Regular cardiac myocyte (primary cell): ENCODE results near the gene BPIFB2. TPM values are rescaled to one million over a fixed set of nuclear protein-coding genes. Genes with fewer than 3 reads are reported as not detected.

Experiments
- total RNA-seq: library from RNA; depleted of rRNA; stranded (reverse); fragments of >200 nt; gene quantifications from 2 replicates; pipeline ENCODE4 v1.2.3, GENCODE V29; 2014

The BPIFB2 gene
- total RNA-seq, result not detected in 2 replicates

DNA sequence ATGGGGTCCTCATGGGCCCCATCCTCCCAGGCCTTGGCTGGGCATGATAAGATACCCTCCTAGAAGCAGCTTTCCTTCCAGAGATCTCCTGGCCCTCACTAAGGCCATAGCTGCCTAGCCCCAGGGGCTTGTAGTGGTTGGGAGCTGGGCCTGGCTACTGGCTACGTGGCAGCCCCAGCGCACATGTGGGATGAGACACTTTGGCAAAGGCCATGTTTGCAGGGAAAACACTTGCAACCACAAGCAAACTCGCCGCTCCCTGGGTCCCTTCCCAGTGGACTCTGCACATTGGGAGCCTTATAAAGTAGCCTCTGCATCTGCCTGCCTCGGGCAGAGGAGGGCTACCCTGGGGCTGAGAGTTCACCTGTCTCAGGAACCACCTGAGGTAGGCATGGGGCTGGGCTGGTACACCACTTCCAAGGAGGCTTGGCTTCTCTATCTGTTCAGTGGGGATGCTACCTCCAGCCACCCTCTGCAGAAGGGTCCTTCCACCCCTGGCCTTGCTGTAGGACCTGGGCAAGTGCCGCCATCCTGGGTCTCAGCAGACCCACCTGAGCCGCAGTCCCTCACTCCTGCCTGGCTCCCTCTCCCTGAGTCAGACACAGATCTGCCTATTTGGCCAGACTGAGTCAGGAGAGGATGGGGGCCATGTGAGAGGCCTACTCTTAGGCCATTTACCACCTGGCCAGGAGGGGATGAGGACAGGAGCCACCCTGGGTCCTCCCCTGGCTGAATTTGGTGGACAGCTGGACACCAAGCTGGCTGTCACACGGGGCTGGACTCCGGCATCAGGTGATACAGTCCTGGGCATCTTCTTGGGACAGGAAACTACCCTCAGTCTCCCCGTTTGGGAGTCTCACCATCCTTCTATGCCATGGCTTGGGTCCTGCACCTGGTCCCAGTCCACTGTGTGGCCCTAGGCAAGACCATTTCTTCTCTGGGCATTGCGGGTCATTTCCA is at the start of gene BPIFB2:
BPIFB2 (plus strand) TSS at position 329 of the 960 bp plus-strand sequence. CDS start 871 bp downstream, outside the sequence.

DNA sequence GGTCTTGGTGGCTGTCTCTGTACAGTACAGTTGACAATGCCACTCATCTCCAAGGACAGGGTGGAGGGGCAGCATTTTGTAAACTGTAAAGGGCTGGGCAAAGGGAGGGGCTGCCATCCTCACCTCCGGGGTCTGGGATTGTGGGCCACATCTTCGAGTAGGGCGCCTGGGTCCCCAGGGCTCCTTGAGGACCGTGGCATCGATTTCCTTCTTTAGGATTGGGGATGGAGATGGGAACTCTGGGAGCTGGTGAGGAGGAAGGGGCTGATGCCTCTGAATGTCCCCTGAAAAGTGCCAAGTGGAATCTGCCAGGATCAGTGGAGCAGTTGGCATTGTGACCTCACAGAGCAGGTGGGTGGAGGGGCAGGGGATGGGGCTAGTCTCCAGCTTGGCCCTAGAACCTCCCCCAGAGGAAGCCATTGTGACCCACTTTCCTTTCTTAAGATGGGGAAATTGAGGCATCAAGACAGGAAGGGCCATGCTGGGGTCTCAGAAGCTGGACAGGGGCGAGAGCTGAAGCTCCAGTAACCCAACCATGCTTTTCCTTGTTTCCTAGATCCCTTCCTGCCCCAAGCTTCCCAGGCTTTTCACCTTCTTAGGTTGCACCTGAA is 3.3 kb upstream of the BPIFB2 start, which contains the start of gene SUN5:
SUN5 (minus strand) TSS at position 293 of the 611 bp plus-strand sequence; CDS start at position 200, 93 bp downstream.

DNA sequence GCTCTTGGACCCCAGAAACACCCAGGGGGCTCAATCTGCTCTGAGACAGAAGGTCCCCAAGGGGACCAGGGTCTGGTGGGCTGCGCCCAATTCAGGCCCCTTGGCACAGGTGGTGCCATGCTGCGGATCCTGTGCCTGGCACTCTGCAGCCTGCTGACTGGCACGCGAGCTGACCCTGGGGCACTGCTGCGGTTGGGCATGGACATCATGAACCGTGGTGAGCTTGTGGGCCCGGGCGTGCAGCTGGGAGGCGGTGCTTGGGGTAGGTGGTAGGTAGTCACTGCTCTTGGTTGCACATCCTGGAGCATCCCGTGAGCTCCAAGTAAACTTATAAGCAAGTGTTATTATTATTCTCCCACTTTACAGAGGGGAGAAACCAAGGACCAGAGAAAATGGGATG is 24.0 kb downstream of the BPIFB2 start, which contains the start of gene BPIFB6:
BPIFB6 (plus strand) TSS at position 118 of the 400 bp plus-strand sequence; CDS start at position 118, 0 bp downstream.

DNA sequence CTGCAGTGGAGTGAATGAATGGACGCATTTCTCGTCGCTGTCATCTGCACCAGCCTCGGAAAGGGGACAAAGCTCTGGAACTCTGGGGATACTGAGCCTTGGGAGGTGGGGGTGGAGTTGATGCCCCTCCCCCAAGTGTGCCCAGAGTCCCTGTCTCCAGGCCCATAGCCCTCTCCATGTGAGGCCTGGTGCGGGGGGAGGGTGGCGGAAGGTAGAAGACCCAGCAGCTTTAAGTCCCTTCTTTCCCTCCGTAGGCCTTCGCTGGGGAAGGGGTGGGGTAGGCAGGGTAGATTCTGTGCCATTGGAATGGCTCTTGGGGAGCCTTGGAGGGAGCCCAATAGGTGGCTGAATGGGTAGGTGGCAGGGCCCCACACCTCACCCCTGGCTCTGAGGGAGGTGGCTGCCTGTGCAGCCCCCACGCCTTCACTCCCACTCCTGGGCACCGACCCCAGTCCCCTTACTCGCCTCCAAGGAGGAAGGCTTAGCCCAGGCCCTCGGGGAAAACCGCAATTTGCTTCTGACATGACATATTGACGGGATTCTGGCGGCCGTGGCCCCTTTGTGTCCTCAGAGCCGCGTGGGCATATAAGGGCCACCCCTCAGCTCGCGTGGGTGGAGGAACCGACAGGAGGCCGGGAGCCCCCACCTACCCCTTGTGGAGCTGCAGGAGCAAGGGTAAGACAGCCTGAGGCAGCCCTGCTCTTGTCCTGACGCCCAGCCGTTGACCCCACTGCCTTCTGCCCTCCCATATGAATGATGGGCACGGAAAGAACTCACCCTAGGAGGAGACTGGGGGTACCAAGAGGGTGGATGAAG is 46.0 kb downstream of the BPIFB2 start, which contains the start of gene BPIFB3:
BPIFB3 (plus strand) TSS at position 613 of the 816 bp plus-strand sequence. CDS start 1,533 bp downstream, outside the sequence.

Other genes starting within 250 kb of the BPIFB2 start
- 2.0 and 2.1 TPM in 2 replicates for gene DNMT3B, start 245.3 kb upstream of the BPIFB2 start, total RNA-seq
- 86.0 and 160 TPM in 2 replicates for gene MAPRE1, start 187.8 kb upstream of the BPIFB2 start, total RNA-seq
- gene EFCAB8, start 148.8 kb upstream of the BPIFB2 start, total RNA-seq, result under 0.01 and 0.38 TPM in 2 replicates
- not detected in 2 replicates for gene SUN5, start 3.3 kb upstream of the BPIFB2 start, total RNA-seq
- gene BPIFB6, start 23.9 kb downstream of the BPIFB2 start, total RNA-seq, result not detected in 2 replicates
- gene BPIFB3, start 46.2 kb downstream of the BPIFB2 start, total RNA-seq, result not detected in 2 replicates
- gene BPIFB4, start 71.9 kb downstream of the BPIFB2 start, total RNA-seq, result not detected in 2 replicates
- gene BPIFA2, start 160.5 kb downstream of the BPIFB2 start, total RNA-seq, result not detected in 2 replicates
- gene BPIFA3, start 209.6 kb downstream of the BPIFB2 start, total RNA-seq, result not detected in 2 replicates
- not detected in 2 replicates for gene BPIFA1, start 228.3 kb downstream of the BPIFB2 start, total RNA-seq